MM.1S (cell line): ENCODE results near the gene RNF149.

Source experiments
- EZH2 ChIP-seq: fragments of 300-600 bp; sonication (generic); optimal IDR thresholded peaks from 2 replicates; pipeline ENCODE3; 2017; ENCODE audit warnings: low read depth, mild to moderate bottlenecking, antibody characterized with exemption, low read length, mixed read lengths
- TF ChIP-seq, protein P1 (sequence below): fragments of 300-600 bp; sonication (generic); IDR thresholded peaks from 2 replicates; pipeline ENCODE4 v1.5.1; 2016; ENCODE audit warnings: antibody characterized with exemption, low read length, mixed read lengths

DNA sequence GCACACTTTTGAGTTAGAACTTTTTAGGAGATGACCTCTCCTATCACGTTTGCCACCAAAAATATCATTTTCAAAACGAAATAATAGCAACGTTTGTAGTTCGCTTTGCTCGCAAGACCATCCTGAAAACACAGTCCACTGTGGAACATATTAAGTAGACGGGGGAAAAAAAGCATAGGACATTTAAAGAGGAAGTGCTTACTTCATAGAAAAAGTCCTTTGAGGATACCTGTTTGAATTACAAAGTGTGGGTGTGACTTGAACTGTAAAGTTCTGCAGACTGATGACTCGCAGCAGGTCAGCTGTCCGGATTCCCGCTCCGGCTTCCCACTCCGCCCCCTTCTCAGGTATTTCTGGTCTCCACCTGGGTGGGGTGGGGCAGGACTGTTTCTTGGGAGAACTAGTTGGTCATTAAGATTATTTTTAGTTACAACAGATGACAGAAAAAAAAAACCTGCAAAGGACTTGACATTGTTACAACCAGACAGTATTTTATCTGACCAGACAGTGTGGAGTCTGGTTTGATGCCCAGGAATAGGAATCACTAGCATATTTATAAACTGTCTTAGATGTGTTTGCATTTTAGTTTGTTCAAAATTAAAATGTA lies 42.5 kb downstream of the RNF149 start:
- TF ChIP-seq, protein P1, sequence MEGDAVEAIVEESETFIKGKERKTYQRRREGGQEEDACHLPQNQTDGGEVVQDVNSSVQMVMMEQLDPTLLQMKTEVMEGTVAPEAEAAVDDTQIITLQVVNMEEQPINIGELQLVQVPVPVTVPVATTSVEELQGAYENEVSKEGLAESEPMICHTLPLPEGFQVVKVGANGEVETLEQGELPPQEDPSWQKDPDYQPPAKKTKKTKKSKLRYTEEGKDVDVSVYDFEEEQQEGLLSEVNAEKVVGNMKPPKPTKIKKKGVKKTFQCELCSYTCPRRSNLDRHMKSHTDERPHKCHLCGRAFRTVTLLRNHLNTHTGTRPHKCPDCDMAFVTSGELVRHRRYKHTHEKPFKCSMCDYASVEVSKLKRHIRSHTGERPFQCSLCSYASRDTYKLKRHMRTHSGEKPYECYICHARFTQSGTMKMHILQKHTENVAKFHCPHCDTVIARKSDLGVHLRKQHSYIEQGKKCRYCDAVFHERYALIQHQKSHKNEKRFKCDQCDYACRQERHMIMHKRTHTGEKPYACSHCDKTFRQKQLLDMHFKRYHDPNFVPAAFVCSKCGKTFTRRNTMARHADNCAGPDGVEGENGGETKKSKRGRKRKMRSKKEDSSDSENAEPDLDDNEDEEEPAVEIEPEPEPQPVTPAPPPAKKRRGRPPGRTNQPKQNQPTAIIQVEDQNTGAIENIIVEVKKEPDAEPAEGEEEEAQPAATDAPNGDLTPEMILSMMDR = no peak
- TF ChIP-seq EZH2 = no peak
